ENCODE data around the gene PJA1.

DNA sequence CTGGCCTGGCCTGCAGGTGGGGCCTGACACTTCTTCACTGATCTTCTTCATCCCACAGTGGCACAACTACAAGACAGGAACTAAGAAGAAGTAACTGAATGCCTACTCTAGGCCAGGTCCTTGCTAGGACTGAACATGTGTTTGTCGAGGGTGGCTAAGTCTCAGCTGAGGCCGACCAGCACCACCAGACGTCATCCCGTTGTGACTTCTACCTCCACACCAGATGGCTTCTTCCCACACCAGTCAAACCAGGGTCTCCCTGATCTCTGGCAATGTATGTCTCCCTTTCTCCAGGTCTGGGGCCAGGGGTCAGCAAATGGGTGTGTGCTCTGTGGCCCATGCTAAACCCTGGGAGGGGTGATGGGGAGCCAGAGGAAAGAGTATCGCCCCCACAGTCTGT is 40.2 kb downstream of the PJA1 start:
- no peak for TF ChIP-seq TAF1 (IDR thresholded peaks at IDR 0.05; ENCODE audit: borderline replicate concordance, insufficient read depth, low read length)
- TF ChIP-seq, protein P1, sequence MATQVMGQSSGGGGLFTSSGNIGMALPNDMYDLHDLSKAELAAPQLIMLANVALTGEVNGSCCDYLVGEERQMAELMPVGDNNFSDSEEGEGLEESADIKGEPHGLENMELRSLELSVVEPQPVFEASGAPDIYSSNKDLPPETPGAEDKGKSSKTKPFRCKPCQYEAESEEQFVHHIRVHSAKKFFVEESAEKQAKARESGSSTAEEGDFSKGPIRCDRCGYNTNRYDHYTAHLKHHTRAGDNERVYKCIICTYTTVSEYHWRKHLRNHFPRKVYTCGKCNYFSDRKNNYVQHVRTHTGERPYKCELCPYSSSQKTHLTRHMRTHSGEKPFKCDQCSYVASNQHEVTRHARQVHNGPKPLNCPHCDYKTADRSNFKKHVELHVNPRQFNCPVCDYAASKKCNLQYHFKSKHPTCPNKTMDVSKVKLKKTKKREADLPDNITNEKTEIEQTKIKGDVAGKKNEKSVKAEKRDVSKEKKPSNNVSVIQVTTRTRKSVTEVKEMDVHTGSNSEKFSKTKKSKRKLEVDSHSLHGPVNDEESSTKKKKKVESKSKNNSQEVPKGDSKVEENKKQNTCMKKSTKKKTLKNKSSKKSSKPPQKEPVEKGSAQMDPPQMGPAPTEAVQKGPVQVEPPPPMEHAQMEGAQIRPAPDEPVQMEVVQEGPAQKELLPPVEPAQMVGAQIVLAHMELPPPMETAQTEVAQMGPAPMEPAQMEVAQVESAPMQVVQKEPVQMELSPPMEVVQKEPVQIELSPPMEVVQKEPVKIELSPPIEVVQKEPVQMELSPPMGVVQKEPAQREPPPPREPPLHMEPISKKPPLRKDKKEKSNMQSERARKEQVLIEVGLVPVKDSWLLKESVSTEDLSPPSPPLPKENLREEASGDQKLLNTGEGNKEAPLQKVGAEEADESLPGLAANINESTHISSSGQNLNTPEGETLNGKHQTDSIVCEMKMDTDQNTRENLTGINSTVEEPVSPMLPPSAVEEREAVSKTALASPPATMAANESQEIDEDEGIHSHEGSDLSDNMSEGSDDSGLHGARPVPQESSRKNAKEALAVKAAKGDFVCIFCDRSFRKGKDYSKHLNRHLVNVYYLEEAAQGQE (IDR thresholded peaks at IDR 0.05; ENCODE audit: insufficient read depth in 1 of 2, low read depth in 2 of 2, low read length in 2 of 2), result no peak
- TF ChIP-seq SIN3A (IDR thresholded peaks at IDR 0.05; ENCODE audit: borderline replicate concordance, insufficient read depth, low read length), result no peak
- TF ChIP-seq POLR2AphosphoS5 (IDR thresholded peaks at IDR 0.05; ENCODE audit: low read depth, low read length), result no peak
- no peak for TF ChIP-seq FOXP2 (optimal IDR thresholded peaks at IDR 0.05; ENCODE audit: borderline replicate concordance, extremely low read depth, extremely low read length, insufficient read depth)
